GM23338 (cell line): Measurements from ENCODE around the gene PGA3.
"Not testable (repeated sequence)": the region's sequence is repeated elsewhere in the genome, so short reads cannot be mapped to it uniquely, and the experiment has no call there.

ENCODE experiments used
- EZH2phosphoT487 ChIP-seq: fragments of 200-600 bp; sonication (generic); IDR thresholded peaks from one replicate; pipeline ENCODE4 v1.8.1; 2018; ENCODE audit warnings: antibody characterized with exemption; ENCODE audit not compliant: unreplicated experiment
- POLR2AphosphoS5 ChIP-seq: IDR thresholded peaks from 2 replicates; pipeline ENCODE4 v1.6.1; 2016; ENCODE audit warnings: antibody characterized with exemption, low read depth
- TF ChIP-seq, protein P1 (sequence below), 2 experiments: fragments of 200-600 bp in 1 of 2; sonication (generic) in 1 of 2; conservative IDR thresholded peaks; 2 replicates each; pipeline versions ENCODE4 v1.5.1 to v1.6.1; 2016 to 2017; ENCODE audit warnings: antibody characterized with exemption in 2 of 2, low read depth in 2 of 2, mild to moderate bottlenecking in 2 of 2, moderate library complexity in 1 of 2

- not testable (repeated sequence) for TF ChIP-seq EZH2phosphoT487, POLR2AphosphoS5
- TF ChIP-seq, protein P1, sequence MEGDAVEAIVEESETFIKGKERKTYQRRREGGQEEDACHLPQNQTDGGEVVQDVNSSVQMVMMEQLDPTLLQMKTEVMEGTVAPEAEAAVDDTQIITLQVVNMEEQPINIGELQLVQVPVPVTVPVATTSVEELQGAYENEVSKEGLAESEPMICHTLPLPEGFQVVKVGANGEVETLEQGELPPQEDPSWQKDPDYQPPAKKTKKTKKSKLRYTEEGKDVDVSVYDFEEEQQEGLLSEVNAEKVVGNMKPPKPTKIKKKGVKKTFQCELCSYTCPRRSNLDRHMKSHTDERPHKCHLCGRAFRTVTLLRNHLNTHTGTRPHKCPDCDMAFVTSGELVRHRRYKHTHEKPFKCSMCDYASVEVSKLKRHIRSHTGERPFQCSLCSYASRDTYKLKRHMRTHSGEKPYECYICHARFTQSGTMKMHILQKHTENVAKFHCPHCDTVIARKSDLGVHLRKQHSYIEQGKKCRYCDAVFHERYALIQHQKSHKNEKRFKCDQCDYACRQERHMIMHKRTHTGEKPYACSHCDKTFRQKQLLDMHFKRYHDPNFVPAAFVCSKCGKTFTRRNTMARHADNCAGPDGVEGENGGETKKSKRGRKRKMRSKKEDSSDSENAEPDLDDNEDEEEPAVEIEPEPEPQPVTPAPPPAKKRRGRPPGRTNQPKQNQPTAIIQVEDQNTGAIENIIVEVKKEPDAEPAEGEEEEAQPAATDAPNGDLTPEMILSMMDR (conservative IDR thresholded peaks at IDR 0.05; ENCODE audit: low read depth in 2 of 2), result not testable (repeated sequence)
Observed at GRCh38 chr11:61202950-61203746, at the start of gene PGA3.
